ENCODE results near the gene THSD4.

THSD4 gene

GRCh38 chr15:71440489-71441110 is 325.3 kb downstream of the THSD4 start:
- DNase-seq, result peak in 1 of 2 experiments; percentile 45

- peak; percentile 10 to 35 for DNase-seq
Measured at GRCh38 chr15:71443538-71443937, 328.3 kb downstream of the THSD4 start.

- no peak for DNase-seq
Measured at GRCh38 chr15:71444032-71444810, 328.9 kb downstream of the THSD4 start.

- no peak for DNase-seq
Measured at GRCh38 chr15:71444866-71445590, 329.8 kb downstream of the THSD4 start.

GRCh38 chr15:71447328-71448250 is 332.3 kb downstream of the THSD4 start:
- no peak for DNase-seq

- DNase-seq, result peak; percentile 8 to 17
Measured at GRCh38 chr15:71448688-71449114, 333.4 kb downstream of the THSD4 start.

- no peak for DNase-seq
Measured at GRCh38 chr15:71449363-71449762, 334.1 kb downstream of the THSD4 start.

- no peak for DNase-seq
Measured at GRCh38 chr15:71449956-71450355, 334.7 kb downstream of the THSD4 start.

GRCh38 chr15:71451130-71451529 is 335.9 kb downstream of the THSD4 start:
- DNase-seq, result no peak

GRCh38 chr15:71452893-71453292 is 337.6 kb downstream of the THSD4 start:
- DNase-seq, result no peak

- no peak for DNase-seq
Measured at GRCh38 chr15:71454462-71454996, 339.3 kb downstream of the THSD4 start.

- DNase-seq, result no peak
Measured at GRCh38 chr15:71455107-71455506, 339.8 kb downstream of the THSD4 start.

- no peak for DNase-seq
Measured at GRCh38 chr15:71455878-71456277, 340.6 kb downstream of the THSD4 start.

GRCh38 chr15:71456362-71456761 is 341.1 kb downstream of the THSD4 start:
- no peak for DNase-seq

GRCh38 chr15:71456811-71457210 is 341.5 kb downstream of the THSD4 start:
- DNase-seq, result no peak

GRCh38 chr15:71458089-71458660 is 342.9 kb downstream of the THSD4 start:
- no peak for DNase-seq

GRCh38 chr15:71461748-71462147 is 346.5 kb downstream of the THSD4 start:
- DNase-seq, result no peak

GRCh38 chr15:71462638-71463037 is 347.4 kb downstream of the THSD4 start:
- DNase-seq, result no peak

- DNase-seq, result no peak
Measured at GRCh38 chr15:71463156-71463665, 347.9 kb downstream of the THSD4 start.

- no peak for DNase-seq
Measured at GRCh38 chr15:71465131-71465955, 350.1 kb downstream of the THSD4 start.

- DNase-seq, result no peak
Measured at GRCh38 chr15:71468715-71469114, 353.4 kb downstream of the THSD4 start.

All from SHP77 (cell line).